HFFc6 (cell line): ENCODE measurements around the gene SV2C. TPM values are rescaled to one million over a fixed set of nuclear protein-coding genes. Genes with fewer than 3 reads are reported as not detected.

Experiments used
- DNase-seq: peaks from one replicate; pipeline ENCODE4 v3.0.0-alpha.2; 2018
- H3K27ac Mint-ChIP-seq: 2 replicates; pipeline ENCODE4 v1.8.0; 2020; ENCODE audit warnings: mild to moderate bottlenecking, mixed read lengths
- H3K27me3 Mint-ChIP-seq: 2 replicates; pipeline ENCODE4 v1.8.0; 2021; ENCODE audit warnings: mild to moderate bottlenecking, moderate library complexity, mixed read lengths; ENCODE audit not compliant: insufficient read depth
- H3K36me3 Mint-ChIP-seq: 2 replicates; pipeline ENCODE4 v1.8.0; 2021; ENCODE audit warnings: low read depth, mixed read lengths
- H3K4me1 Mint-ChIP-seq: 2 replicates; pipeline ENCODE4 v1.8.0; 2020; ENCODE audit warnings: low read depth, mixed read lengths
- H3K4me3 Mint-ChIP-seq: 2 replicates; pipeline ENCODE4 v1.8.0; 2020; ENCODE audit warnings: mild to moderate bottlenecking, moderate library complexity, mixed read lengths
- H3K9me3 Mint-ChIP-seq: 2 replicates; pipeline ENCODE4 v1.8.0; 2020; ENCODE audit warnings: mild to moderate bottlenecking, mixed read lengths
- total RNA-seq, 6 experiments: library from RNA; stranded (reverse); fragmentation: NEBNext Ultra II Directional; extraction: Animal tissue kit (Norgen Biotek cat#: 25700); gene quantifications; 2 replicates in 1 of 6; 3 replicates in 5 of 6; pipeline ENCODE4 v1.2.3, GENCODE V29; 2021
- TF ChIP-seq, protein P1 (sequence below): fragments of 200-600 bp; sonication (generic); IDR thresholded peaks from 2 replicates; pipeline ENCODE4 v1.5.0; 2021; ENCODE audit warnings: antibody characterized with exemption, mild to moderate bottlenecking

The SV2C gene
- total RNA-seq, 6 experiments from 2014 or later, result not detected

DNA sequence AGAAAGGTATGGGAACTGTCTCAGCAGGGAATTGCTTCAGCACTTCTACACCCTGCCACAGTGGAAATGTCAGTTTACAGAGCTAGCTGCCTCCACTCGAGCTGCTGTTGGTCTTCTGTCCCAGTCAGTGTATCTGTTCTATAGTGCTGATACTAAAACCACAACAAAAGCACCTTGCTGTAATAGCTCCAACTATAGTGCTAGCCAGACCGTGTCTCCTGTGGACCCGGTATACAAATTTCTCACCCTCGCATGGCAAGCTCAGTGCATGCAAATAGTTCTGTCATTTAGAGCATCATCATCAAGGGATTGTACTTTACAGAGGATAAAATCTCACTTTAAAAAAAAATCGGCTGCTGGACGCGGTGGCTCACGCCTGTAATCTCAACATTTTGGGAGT is 268.4 kb downstream of the SV2C start:
- H3K9me3 Mint-ChIP-seq, result no peaks in the 10 kb centered on the region
- H3K4me1 Mint-ChIP-seq, result no peaks in the 10 kb centered on the region

DNA sequence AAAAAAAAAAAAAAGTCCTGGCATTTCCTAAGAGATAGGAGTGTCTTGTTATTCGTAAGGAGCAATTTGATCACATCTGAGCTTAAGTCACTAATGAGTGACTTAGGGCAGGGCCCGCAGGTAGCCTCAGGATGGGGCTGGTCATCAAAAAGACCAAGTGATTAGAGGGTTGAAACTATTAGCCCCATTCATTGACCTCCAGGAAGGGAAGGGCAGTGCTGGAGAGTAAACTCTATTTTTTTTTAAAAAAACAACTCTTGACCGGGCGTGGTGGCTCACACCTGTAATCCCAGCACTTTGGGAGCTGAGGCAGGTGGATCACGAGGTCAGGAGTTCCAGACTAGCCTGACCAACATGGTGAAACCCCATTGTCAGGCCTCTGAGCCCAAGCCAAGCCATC is 273.7 kb downstream of the SV2C start:
- no peaks in the 10 kb centered on the region for H3K4me1 Mint-ChIP-seq
- H3K27me3 Mint-ChIP-seq, result peaks cover 23% of the 10 kb centered on the region
- H3K36me3 Mint-ChIP-seq, result no peaks in the 10 kb centered on the region

More for the DNA sequence above, 268.4 kb downstream of the SV2C start:
- no peak overlapping the region for H3K4me3 Mint-ChIP-seq
- TF ChIP-seq, protein P1, sequence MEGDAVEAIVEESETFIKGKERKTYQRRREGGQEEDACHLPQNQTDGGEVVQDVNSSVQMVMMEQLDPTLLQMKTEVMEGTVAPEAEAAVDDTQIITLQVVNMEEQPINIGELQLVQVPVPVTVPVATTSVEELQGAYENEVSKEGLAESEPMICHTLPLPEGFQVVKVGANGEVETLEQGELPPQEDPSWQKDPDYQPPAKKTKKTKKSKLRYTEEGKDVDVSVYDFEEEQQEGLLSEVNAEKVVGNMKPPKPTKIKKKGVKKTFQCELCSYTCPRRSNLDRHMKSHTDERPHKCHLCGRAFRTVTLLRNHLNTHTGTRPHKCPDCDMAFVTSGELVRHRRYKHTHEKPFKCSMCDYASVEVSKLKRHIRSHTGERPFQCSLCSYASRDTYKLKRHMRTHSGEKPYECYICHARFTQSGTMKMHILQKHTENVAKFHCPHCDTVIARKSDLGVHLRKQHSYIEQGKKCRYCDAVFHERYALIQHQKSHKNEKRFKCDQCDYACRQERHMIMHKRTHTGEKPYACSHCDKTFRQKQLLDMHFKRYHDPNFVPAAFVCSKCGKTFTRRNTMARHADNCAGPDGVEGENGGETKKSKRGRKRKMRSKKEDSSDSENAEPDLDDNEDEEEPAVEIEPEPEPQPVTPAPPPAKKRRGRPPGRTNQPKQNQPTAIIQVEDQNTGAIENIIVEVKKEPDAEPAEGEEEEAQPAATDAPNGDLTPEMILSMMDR, result no peak
- no peak overlapping the region for H3K27ac Mint-ChIP-seq
- H3K36me3 Mint-ChIP-seq, result no peaks in the 10 kb centered on the region
- H3K27me3 Mint-ChIP-seq, result peaks cover 17% of the 10 kb centered on the region
- no peak for DNase-seq

DNA sequence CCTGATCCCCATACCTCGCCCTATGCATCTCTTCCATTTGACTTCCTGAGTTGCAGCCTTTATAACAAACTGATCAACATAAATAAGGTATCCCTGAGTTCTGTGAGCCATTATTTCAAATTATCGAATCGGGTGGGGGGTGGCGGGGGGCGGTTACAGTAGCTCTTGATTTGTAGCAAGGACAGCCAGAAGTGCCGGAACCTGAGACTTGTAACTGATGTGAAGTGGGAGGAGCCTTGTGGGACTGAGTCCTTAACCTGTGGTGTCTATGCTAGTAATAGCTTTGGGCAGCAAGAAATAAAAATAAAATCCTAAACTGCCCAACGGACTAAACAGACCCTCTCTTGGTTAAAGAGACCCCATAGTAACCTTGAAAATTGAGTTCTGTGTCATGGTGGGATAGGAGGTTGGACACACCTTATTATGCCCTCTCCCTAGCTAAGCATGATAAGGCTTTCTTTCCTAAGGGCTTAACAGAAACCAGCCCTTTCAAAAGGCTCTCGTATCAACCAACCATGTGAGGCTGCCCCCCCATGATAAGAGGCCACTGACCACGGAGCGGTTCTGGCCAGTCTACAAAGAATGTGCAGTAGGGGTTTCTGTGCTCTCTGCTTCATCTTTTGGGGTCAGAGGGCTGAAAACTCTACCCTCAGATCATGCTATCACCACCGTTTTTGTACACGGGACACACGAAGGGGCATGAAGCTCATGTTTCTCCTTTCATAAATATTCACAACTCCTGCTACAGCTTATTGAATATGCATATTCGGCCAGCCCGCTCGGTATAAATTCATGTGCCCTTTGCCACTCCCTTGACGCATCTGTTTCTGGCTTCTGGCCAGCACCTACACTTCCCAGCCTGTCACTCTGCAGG is 280.4 kb downstream of the SV2C start:
- TF ChIP-seq, protein P1, result no peak
- H3K27me3 Mint-ChIP-seq, result peaks cover 32% of the 10 kb centered on the region
- H3K4me1 Mint-ChIP-seq, result no peaks in the 10 kb centered on the region
- no peak for DNase-seq
- H3K36me3 Mint-ChIP-seq, result no peaks in the 10 kb centered on the region
- H3K9me3 Mint-ChIP-seq, result no peaks in the 10 kb centered on the region
- no peak overlapping the region for H3K4me3 Mint-ChIP-seq
- no peak overlapping the region for H3K27ac Mint-ChIP-seq

More for the DNA sequence above, 273.7 kb downstream of the SV2C start:
- TF ChIP-seq, protein P1, result no peak
- no peak overlapping the region for H3K27ac Mint-ChIP-seq
- H3K4me3 Mint-ChIP-seq, result no peak overlapping the region
- DNase-seq, result no peak
- no peaks in the 10 kb centered on the region for H3K9me3 Mint-ChIP-seq

DNA sequence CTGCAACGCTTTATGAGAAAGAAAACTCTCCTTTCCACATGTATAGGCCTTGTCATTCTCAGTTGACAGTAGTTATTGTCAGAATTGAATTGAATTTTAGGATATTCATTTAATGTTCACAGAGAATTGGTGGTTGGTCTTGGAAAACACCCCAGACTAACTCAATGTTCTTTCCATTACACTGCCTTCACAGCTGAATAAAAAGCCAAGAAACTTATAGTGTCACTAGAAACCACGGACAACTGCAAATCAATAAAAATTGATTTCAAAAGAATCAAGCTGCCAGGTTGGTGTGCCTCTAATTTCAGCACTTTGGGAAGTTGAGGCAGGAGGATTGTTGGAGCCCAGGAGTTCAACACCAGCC is 281.0 kb downstream of the SV2C start:
- DNase-seq, result no peak
- TF ChIP-seq, protein P1, result no peak
- H3K9me3 Mint-ChIP-seq, result no peaks in the 10 kb centered on the region
- H3K4me3 Mint-ChIP-seq, result no peak overlapping the region
- peaks cover 29% of the 10 kb centered on the region for H3K27me3 Mint-ChIP-seq
- no peaks in the 10 kb centered on the region for H3K36me3 Mint-ChIP-seq
- H3K4me1 Mint-ChIP-seq, result no peaks in the 10 kb centered on the region
- no peak overlapping the region for H3K27ac Mint-ChIP-seq

DNA sequence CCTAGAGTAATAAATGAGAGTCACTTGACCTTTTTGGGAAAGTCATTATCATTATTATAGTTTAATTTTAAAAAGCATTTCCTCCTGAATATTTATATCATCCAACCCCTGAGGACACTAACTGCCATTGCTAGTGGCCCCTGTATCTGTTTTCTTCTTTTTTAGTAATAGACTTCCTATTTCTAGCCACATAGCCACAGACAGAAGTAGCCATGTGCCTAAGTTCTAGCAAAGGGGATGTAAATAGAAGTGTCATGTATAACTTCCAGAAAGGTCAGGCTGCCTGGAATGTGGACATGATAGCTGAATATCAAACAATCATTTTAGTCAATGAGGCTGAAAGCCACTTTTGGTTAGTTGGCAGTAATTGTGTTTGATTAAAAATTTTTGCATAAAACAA is 282.4 kb downstream of the SV2C start:
- Mint-ChIP-seq H3K27me3 (peaks cover 28% of the 10 kb centered on the region), H3K4me1 (no peaks in the 10 kb centered on the region), H3K4me3 (no peak overlapping the region), H3K27ac (no peak overlapping the region), H3K9me3 (no peaks in the 10 kb centered on the region), H3K36me3 (no peaks in the 10 kb centered on the region)
- no peak for DNase-seq
- TF ChIP-seq, protein P1, result no peak
